ENCODE measurements around the gene ASIC4.

The ASIC4 gene

GRCh38 chr2:219473511-219473910 is 40.8 kb upstream of the ASIC4 start:
- Histone ChIP-seq H3K4me1 (ENCODE audit: control insufficient read depth, insufficient read depth, low read length, poor library complexity, severe bottlenecking) (peaks cover 21% of the 10 kb centered on the region), H3K9me3 (ENCODE audit: control insufficient read depth, low read length) (no peaks in the 10 kb centered on the region), H3K4me3 (ENCODE audit: extremely low read depth, insufficient read depth, low read length, poor library complexity, severe bottlenecking) (no peak overlapping the region), H3K36me3 (ENCODE audit: control insufficient read depth, insufficient read depth, low read length) (peaks cover 7% of the 10 kb centered on the region), H3K27ac (ENCODE audit: low read depth, low read length, severe bottlenecking) (no peak overlapping the region)
- WGBS, 2 experiments (ENCODE audit: insufficient coverage in 2 of 2) = 86 to 92% methylated on average over 18 of the region's 18 CpGs

GRCh38 chr2:219474285-219475060 is 39.8 kb upstream of the ASIC4 start:
- Histone ChIP-seq H3K27ac (ENCODE audit: low read depth, low read length, severe bottlenecking) (no peak overlapping the region), H3K4me1 (ENCODE audit: control insufficient read depth, insufficient read depth, low read length, poor library complexity, severe bottlenecking) (peaks cover 11% of the 10 kb centered on the region), H3K9me3 (ENCODE audit: control insufficient read depth, low read length) (no peaks in the 10 kb centered on the region), H3K4me3 (ENCODE audit: extremely low read depth, insufficient read depth, low read length, poor library complexity, severe bottlenecking) (no peak overlapping the region), H3K36me3 (ENCODE audit: control insufficient read depth, insufficient read depth, low read length) (peaks cover 3% of the 10 kb centered on the region)
- WGBS, 2 experiments (ENCODE audit: insufficient coverage in 2 of 2) = 81 to 91% methylated on average over 6 to 7 of the region's 11 CpGs

DNA sequence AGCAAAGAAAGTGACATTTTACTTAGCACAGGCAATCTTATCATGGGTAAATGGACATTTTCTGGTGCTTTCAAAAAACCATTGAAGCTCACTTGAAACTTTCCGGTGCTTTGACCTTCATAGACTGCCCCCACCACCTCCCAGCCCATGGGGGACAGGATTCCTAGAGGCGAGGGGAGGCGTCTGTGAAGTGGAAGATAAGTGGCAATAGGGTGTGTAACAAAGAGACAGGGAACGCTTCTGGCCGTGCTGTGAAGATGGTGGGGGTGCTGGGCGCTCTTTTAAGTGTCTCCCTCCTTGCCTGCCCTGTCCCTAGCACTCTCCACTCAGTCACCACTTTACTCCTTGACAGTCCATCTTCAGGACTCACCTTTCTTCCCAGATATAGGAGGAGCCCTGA is 39.0 kb upstream of the ASIC4 start:
- H3K4me1 ChIP-seq (ENCODE audit: control insufficient read depth, insufficient read depth, low read length, poor library complexity, severe bottlenecking) = peaks cover 8% of the 10 kb centered on the region
- no CpG with 5 or more reads among the region's 6 CpGs for WGBS, 2 experiments (ENCODE audit: insufficient coverage in 2 of 2)
- H3K36me3 ChIP-seq (ENCODE audit: control insufficient read depth, insufficient read depth, low read length) = peaks cover 3% of the 10 kb centered on the region
- H3K27ac ChIP-seq (ENCODE audit: low read depth, low read length, severe bottlenecking) = no peak overlapping the region
- H3K9me3 ChIP-seq (ENCODE audit: control insufficient read depth, low read length) = no peaks in the 10 kb centered on the region
- no peak overlapping the region for H3K4me3 ChIP-seq (ENCODE audit: extremely low read depth, insufficient read depth, low read length, poor library complexity, severe bottlenecking)

- Histone ChIP-seq H3K36me3 (ENCODE audit: control insufficient read depth, insufficient read depth, low read length) (peaks cover 3% of the 10 kb centered on the region), H3K27ac (ENCODE audit: low read depth, low read length, severe bottlenecking) (peak overlapping the region; percentile 16)
Observed at GRCh38 chr2:219475697-219476651, 38.3 kb upstream of the ASIC4 start.

DNA sequence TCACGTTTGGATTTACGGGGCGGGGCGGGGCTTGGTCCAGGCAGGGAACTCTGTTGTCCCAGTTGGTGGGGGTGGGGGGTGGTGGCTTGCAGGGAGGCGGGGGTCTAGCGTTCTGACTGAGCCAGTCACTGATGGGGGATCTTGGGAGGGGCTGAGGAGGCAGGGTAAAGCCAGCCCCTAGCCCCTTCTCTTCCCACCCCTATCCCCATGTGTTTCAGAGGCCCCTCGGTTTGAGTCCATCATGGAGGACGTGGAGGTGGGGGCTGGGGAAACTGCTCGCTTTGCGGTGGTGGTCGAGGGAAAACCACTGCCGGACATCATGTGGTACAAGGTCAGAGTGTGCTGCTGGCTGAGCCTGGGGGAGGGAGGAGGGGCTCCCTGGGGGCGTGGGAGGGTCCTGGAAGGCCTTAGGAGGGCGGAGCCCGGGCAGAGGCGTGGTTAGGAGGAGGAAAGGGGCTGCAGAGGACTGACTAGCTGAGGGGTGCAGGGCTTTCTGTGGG is 37.6 kb upstream of the ASIC4 start:
- H3K4me3 ChIP-seq (ENCODE audit: extremely low read depth, insufficient read depth, low read length, poor library complexity, severe bottlenecking) = peak overlapping the region; percentile 20
- peaks cover 8% of the 10 kb centered on the region for H3K4me1 ChIP-seq (ENCODE audit: control insufficient read depth, insufficient read depth, low read length, poor library complexity, severe bottlenecking)
- no peaks in the 10 kb centered on the region for H3K9me3 ChIP-seq (ENCODE audit: control insufficient read depth, low read length)
- peaks cover 3% of the 10 kb centered on the region for H3K36me3 ChIP-seq (ENCODE audit: control insufficient read depth, insufficient read depth, low read length)
- WGBS, 2 experiments (ENCODE audit: insufficient coverage in 2 of 2) = 0% methylated on average over 6 to 9 of the region's 16 CpGs
- H3K27ac ChIP-seq (ENCODE audit: low read depth, low read length, severe bottlenecking) = peak overlapping the region; percentile 16

More at GRCh38 chr2:219475697-219476651, 38.3 kb upstream of the ASIC4 start:
- Histone ChIP-seq H3K4me1 (ENCODE audit: control insufficient read depth, insufficient read depth, low read length, poor library complexity, severe bottlenecking) (peaks cover 8% of the 10 kb centered on the region), H3K9me3 (ENCODE audit: control insufficient read depth, low read length) (no peaks in the 10 kb centered on the region), H3K4me3 (ENCODE audit: extremely low read depth, insufficient read depth, low read length, poor library complexity, severe bottlenecking) (peak overlapping the region; percentile 20)
- WGBS, 2 experiments (ENCODE audit: insufficient coverage in 2 of 2) = 3 to 44% methylated on average over 2 to 5 of the region's 14 CpGs

GRCh38 chr2:219477179-219477578 is 37.1 kb upstream of the ASIC4 start:
- H3K4me1 ChIP-seq (ENCODE audit: control insufficient read depth, insufficient read depth, low read length, poor library complexity, severe bottlenecking) = peaks cover 8% of the 10 kb centered on the region
- H3K4me3 ChIP-seq (ENCODE audit: extremely low read depth, insufficient read depth, low read length, poor library complexity, severe bottlenecking) = no peak overlapping the region
- H3K27ac ChIP-seq (ENCODE audit: low read depth, low read length, severe bottlenecking) = no peak overlapping the region
- H3K36me3 ChIP-seq (ENCODE audit: control insufficient read depth, insufficient read depth, low read length) = peaks cover 7% of the 10 kb centered on the region
- H3K9me3 ChIP-seq (ENCODE audit: control insufficient read depth, low read length) = no peaks in the 10 kb centered on the region
- whole genome bisulfite sequencing, 2 experiments (ENCODE audit: insufficient coverage in 2 of 2) = 76 to 78% methylated on average over 13 of the region's 13 CpGs

DNA sequence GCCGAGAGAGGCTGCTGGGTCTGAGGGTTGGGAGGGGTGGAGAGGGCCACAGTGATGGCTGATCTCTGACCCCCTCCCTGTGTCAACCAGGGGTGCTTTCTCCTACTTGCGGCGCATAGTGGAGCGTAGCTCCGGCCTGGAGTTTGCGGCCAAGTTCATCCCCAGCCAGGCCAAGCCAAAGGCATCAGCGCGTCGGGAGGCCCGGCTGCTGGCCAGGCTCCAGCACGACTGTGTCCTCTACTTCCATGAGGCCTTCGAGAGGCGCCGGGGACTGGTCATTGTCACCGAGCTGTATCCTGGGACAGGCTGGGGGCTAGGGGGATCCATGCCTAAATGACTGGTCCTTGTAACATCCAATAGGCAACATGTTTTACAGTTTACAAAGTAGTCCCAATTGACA is 36.5 kb upstream of the ASIC4 start:
- Histone ChIP-seq H3K36me3 (ENCODE audit: control insufficient read depth, insufficient read depth, low read length) (peaks cover 7% of the 10 kb centered on the region), H3K27ac (ENCODE audit: low read depth, low read length, severe bottlenecking) (no peak overlapping the region), H3K4me3 (ENCODE audit: extremely low read depth, insufficient read depth, low read length, poor library complexity, severe bottlenecking) (no peak overlapping the region), H3K9me3 (ENCODE audit: control insufficient read depth, low read length) (no peaks in the 10 kb centered on the region), H3K4me1 (ENCODE audit: control insufficient read depth, insufficient read depth, low read length, poor library complexity, severe bottlenecking) (peaks cover 8% of the 10 kb centered on the region)
- 91 to 93% methylated on average over 13 to 15 of the region's 15 CpGs for WGBS, 2 experiments (ENCODE audit: insufficient coverage in 2 of 2)

- H3K27ac ChIP-seq (ENCODE audit: low read depth, low read length, severe bottlenecking) = no peak overlapping the region
- peaks cover 7% of the 10 kb centered on the region for H3K36me3 ChIP-seq (ENCODE audit: control insufficient read depth, insufficient read depth, low read length)
- H3K4me1 ChIP-seq (ENCODE audit: control insufficient read depth, insufficient read depth, low read length, poor library complexity, severe bottlenecking) = peaks cover 8% of the 10 kb centered on the region
- no peak overlapping the region for H3K4me3 ChIP-seq (ENCODE audit: extremely low read depth, insufficient read depth, low read length, poor library complexity, severe bottlenecking)
- 95 to 98% methylated on average over 6 to 8 of the region's 8 CpGs for WGBS, 2 experiments (ENCODE audit: insufficient coverage in 2 of 2)
- no peaks in the 10 kb centered on the region for H3K9me3 ChIP-seq (ENCODE audit: control insufficient read depth, low read length)
Observed at GRCh38 chr2:219478916-219479315, 35.4 kb upstream of the ASIC4 start.

DNA sequence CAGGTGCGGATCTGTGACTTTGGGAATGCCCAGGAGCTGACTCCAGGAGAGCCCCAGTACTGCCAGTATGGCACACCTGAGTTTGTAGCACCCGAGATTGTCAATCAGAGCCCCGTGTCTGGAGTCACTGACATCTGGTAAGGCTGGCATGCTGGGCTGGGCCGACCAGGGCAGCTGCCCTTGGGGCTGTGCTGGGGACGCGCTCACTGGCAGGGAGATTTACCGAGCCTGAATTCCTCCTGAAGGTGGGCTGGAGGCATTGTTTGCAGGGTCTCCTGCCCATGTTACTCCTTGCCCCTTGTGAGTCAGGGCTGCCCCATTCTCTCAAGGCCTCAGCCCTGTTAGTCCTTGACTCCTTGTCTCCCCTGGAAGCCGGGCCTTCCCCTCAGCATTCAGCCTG is 34.3 kb upstream of the ASIC4 start:
- Histone ChIP-seq H3K4me3 (ENCODE audit: extremely low read depth, insufficient read depth, low read length, poor library complexity, severe bottlenecking) (no peak overlapping the region), H3K36me3 (ENCODE audit: control insufficient read depth, insufficient read depth, low read length) (peaks cover 7% of the 10 kb centered on the region), H3K9me3 (ENCODE audit: control insufficient read depth, low read length) (no peaks in the 10 kb centered on the region), H3K27ac (ENCODE audit: low read depth, low read length, severe bottlenecking) (no peak overlapping the region), H3K4me1 (ENCODE audit: control insufficient read depth, insufficient read depth, low read length, poor library complexity, severe bottlenecking) (peaks cover 16% of the 10 kb centered on the region)
- WGBS, 2 experiments (ENCODE audit: insufficient coverage in 2 of 2) = 86 to 97% methylated on average over 8 of the region's 8 CpGs

- H3K4me1 ChIP-seq (ENCODE audit: control insufficient read depth, insufficient read depth, low read length, poor library complexity, severe bottlenecking) = peaks cover 14% of the 10 kb centered on the region
- H3K9me3 ChIP-seq (ENCODE audit: control insufficient read depth, low read length) = no peaks in the 10 kb centered on the region
- H3K27ac ChIP-seq (ENCODE audit: low read depth, low read length, severe bottlenecking) = no peak overlapping the region
- 83% methylated on average over 13 to 15 of the region's 17 CpGs for WGBS, 2 experiments (ENCODE audit: insufficient coverage in 2 of 2)
- peaks cover 4% of the 10 kb centered on the region for H3K36me3 ChIP-seq (ENCODE audit: control insufficient read depth, insufficient read depth, low read length)
- H3K4me3 ChIP-seq (ENCODE audit: extremely low read depth, insufficient read depth, low read length, poor library complexity, severe bottlenecking) = no peak overlapping the region
Observed at GRCh38 chr2:219482674-219483405, 31.4 kb upstream of the ASIC4 start.
